ENCODE measurements around the gene RAP1GAP.
"Not testable (repeated sequence)": the region's sequence is repeated elsewhere in the genome, so short reads cannot be mapped to it uniquely, and the experiment has no call there.

Gene RAP1GAP

GRCh38 chr1:21567241-21568005, 101.7 kb downstream of the RAP1GAP start:
- FAIRE-seq, result no peak

- not testable (repeated sequence) for FAIRE-seq
Observed at GRCh38 chr1:21566361-21566760, 102.8 kb downstream of the RAP1GAP start.

GRCh38 chr1:21565285-21565684, 103.9 kb downstream of the RAP1GAP start:
- FAIRE-seq, result no peak

GRCh38 chr1:21564521-21565095, 104.5 kb downstream of the RAP1GAP start:
- FAIRE-seq, result no peak

DNA sequence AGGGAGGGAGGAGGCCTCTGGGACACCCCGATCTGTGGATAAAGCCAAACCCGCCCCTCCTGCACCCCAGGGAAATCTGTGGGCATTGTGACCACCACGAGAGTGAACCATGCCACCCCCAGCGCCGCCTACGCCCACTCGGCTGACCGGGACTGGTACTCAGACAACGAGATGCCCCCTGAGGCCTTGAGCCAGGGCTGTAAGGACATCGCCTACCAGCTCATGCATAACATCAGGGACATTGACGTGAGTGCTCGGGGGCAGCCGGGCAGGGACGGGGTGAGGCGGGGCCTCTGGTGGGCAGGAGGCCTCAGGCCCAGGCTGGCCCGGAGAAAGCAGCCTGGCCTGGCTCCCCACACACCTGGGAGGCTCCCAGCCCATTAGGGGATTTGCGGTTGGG, 105.2 kb downstream of the RAP1GAP start:
- FAIRE-seq, result no peak

DNA sequence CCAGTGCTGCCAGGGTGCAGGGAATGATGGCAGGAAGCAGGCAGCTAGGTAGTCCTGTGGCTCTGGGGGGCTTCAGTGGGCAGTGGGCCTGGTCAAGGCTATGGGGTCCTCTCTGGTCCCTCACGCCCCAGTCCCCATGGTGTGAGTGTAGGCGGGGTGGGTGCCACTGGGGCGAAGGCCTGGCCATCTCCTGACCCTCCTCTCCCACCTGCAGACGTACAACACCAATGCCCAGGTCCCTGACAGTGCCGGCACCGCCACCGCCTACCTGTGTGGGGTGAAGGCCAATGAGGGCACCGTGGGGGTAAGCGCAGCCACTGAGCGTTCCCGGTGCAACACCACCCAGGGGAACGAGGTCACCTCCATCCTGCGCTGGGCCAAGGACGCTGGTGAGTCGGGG, 106.3 kb downstream of the RAP1GAP start:
- FAIRE-seq, result no peak

GRCh38 chr1:21560916-21561638, 108.1 kb downstream of the RAP1GAP start:
- no peak for FAIRE-seq

DNA sequence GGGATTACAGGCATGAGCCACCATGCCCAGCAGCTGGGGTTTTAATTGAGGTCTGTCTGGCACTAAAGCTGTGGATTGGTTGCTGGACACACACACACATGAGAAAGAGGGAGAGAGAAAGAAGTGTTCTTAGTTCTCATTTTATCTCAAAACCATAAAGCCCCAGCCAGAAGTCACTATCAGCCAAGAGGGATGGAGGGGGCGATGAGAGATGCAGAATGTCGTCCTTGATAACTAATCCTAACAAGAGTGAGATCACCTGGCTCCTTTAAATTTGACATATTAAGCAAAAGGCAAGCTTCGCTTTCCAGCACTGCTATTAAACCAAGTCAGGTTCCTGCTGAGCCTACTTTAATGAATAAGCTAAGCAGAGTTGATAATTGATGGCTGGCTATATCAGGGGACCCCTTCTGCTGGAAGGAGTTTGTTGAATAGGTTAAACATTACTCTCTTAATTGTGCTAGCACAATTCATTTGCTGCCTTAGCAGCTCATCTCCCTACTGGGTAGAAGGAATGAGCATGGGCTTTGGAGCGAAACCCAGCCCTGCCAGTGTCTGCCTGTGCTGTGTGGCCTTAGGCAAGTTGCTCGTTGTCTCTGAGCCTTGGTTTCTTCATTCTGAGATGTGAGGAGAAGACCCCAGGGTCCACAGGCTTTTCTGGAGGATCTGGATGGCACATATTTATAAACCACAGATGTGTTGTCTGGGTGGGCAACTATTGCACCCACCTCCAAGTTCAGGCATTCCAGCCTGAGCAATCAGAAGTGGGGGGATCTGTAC, 109.2 kb downstream of the RAP1GAP start:
- FAIRE-seq, result no peak

DNA sequence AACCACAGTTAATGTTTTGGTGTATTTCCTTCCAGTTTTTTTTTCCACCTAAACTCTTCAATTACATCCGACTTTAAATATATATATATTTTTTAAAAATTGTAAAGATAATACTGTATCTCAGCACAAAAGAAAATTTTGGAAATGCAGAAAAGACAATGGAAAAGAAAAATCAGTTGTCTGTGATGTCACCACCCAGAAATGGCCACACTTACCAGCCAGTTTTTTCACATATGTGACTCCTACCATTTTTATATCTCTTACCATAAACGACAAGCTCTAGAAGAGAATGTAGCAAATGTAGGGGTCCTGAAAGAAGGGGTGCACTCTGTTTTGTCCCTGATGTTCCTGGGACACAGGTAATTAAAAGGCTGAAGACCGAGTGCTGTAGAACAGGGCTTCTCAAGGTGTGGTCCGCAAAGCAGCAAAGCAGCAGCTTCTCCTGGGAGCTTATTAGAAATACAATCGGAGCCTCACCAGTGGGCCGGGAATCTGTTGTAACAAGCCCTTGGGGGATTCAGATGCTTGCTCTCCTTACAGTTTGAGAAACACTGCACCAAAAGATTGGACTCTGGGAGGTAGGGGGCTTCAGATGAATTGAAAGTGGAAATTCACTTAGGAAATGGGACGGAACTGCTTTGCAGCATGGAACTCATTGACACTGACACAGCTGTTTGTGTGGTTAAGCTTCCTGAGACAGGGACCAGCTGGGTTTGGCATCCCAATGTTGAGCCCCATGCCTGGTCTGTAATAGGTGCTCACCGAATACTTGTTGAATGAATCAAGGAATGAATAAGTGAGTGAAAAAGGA, 115.8 kb downstream of the RAP1GAP start:
- no peak for FAIRE-seq

DNA sequence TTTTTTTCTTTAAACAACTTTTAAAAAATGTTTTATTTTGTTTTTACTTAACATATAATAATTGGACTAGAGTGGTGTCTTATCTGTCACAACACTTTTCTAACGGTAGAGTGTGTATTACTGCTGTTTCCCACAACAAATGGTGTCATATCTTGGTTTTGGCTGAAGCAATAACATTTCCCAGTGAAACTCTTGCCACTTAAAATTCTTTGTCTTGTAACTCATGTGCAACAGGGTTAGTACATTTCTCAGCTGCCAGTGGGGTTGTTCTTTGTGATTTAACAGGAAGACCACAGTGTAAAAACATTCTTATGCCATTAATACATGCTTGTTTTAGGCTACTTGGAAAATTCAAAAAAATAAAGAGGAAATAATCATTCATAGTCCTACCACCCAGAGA, 116.4 kb downstream of the RAP1GAP start:
- no peak for FAIRE-seq

GRCh38 chr1:21550866-21551475, 118.2 kb downstream of the RAP1GAP start:
- no peak for FAIRE-seq

GRCh38 chr1:21550097-21550496, 119.1 kb downstream of the RAP1GAP start:
- no peak for FAIRE-seq

DNA sequence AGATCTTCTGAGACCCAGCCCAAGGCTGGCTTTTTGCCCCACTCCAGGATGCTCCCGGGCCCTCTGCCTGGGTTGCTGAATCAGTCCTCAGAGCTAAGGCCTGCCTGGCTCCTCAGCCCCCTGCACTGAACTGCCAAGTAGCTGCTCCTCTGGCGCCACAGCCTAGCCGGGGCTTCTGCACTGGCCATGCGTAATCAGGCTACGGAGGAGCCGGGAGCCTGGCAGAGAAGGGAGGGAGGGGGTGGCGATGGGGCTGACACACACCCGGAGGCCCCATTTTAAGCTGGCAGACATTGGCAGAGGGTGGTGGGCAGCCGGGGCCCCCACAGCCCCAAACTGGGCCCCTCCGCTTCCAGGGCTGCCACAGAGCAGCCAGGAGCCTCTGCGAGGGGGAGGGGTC, 121.3 kb downstream of the RAP1GAP start:
- no peak for FAIRE-seq

Data from G401.6 (cell line).